ENCODE results near the gene KRTAP2-3. TPM values are rescaled to one million over a fixed set of nuclear protein-coding genes. Genes with fewer than 3 reads are reported as not detected.

KRTAP2-3 gene
- total RNA-seq, 2 donors from 2014 or later = not detected

DNA sequence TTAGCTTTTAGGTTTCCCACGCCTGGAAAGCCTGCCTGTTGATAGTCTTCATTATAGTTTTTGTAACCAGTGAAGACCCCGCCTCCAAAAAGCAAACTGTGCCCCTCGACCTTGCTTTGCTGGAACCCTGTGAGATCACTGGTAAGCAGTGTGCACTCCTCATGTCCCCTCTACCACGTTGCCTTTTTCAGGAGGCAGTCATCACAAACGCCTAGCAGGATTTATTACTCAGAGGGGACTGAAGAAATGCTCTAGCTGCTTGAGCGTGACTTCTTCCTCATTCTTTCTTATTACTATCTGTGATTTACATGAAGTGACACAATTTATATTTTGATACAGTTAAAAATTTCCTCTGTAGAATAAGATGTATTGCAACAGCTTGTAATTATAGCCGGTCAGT, 44.5 kb downstream of the KRTAP2-3 start:
- H3K27me3 ChIP-seq (replicated peaks; ENCODE audit: insufficient read depth) = no peaks in the 10 kb centered on the region
- H3K36me3 ChIP-seq = no peaks in the 10 kb centered on the region
- no peaks in the 10 kb centered on the region for H3K9me3 ChIP-seq
- ATAC-seq (ENCODE audit: insufficient number of reproducible peaks, low FRiP score, low read depth) = no peak
- no peak overlapping the region for H3K27ac ChIP-seq
- TF ChIP-seq, protein P1, sequence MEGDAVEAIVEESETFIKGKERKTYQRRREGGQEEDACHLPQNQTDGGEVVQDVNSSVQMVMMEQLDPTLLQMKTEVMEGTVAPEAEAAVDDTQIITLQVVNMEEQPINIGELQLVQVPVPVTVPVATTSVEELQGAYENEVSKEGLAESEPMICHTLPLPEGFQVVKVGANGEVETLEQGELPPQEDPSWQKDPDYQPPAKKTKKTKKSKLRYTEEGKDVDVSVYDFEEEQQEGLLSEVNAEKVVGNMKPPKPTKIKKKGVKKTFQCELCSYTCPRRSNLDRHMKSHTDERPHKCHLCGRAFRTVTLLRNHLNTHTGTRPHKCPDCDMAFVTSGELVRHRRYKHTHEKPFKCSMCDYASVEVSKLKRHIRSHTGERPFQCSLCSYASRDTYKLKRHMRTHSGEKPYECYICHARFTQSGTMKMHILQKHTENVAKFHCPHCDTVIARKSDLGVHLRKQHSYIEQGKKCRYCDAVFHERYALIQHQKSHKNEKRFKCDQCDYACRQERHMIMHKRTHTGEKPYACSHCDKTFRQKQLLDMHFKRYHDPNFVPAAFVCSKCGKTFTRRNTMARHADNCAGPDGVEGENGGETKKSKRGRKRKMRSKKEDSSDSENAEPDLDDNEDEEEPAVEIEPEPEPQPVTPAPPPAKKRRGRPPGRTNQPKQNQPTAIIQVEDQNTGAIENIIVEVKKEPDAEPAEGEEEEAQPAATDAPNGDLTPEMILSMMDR (IDR thresholded peaks at IDR 0.05) = no peak
- no peaks in the 10 kb centered on the region for H3K4me1 ChIP-seq (ENCODE audit: control insufficient read depth in 1 of 2, low read depth in 2 of 2)
- no peak overlapping the region for H3K4me3 ChIP-seq
- DNase-seq (ENCODE audit: low spot score) = no peak

DNA sequence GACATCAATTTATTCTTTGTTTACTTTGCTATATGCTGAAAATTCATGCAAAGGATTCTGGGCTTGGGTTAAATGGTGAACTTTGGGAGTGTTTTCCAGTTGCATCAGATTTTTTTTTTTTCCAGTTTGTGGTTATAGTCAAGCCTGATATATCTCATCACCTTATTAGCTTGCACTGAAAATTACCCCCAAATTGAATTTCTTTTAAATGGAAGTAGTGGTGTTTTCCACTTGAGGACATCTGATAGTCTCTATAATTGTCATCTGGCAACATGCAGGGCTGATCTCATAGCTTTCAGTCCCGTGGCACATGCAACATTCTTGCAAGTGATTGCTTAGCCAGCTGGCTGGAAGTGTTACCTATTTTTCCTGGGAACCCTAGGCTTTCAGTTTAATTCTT, 46.3 kb downstream of the KRTAP2-3 start:
- DNase-seq (ENCODE audit: low spot score) (no peak), ATAC-seq (ENCODE audit: insufficient number of reproducible peaks, low FRiP score, low read depth) (no peak)
- Histone ChIP-seq H3K4me1 (ENCODE audit: control insufficient read depth in 1 of 2, low read depth in 2 of 2) (no peaks in the 10 kb centered on the region), H3K9me3 (no peaks in the 10 kb centered on the region), H3K27me3 (replicated peaks; ENCODE audit: insufficient read depth) (no peaks in the 10 kb centered on the region), H3K4me3 (no peak overlapping the region), H3K27ac (no peak overlapping the region), H3K36me3 (no peaks in the 10 kb centered on the region)
- TF ChIP-seq, protein P1 (IDR thresholded peaks at IDR 0.05) = no peak

DNA sequence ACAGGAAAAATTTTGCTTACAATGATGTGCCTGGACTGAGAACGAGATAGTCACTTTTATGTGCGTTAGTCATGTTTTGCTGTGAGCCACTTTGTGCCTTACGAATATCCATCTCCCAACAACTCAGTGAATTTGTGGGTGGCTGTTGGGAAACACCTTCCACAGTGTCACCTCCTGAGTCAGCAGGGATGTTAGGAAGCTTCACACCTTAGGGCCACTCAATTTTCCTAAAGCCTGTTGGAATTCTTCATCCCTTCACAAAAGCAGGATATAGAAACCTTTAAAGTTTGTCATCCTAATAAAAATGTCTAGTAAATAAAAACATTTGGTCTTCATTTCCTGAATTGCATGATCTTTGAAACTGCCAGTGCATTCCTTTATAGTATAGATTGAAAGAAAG, 46.7 kb downstream of the KRTAP2-3 start:
- ATAC-seq (ENCODE audit: insufficient number of reproducible peaks, low FRiP score, low read depth) = no peak
- TF ChIP-seq, protein P1 (IDR thresholded peaks at IDR 0.05) = no peak
- no peak overlapping the region for H3K4me3 ChIP-seq
- H3K4me1 ChIP-seq (ENCODE audit: control insufficient read depth in 1 of 2, low read depth in 2 of 2) = no peaks in the 10 kb centered on the region
- no peak for DNase-seq (ENCODE audit: low spot score)
- H3K36me3 ChIP-seq = no peaks in the 10 kb centered on the region
- no peaks in the 10 kb centered on the region for H3K9me3 ChIP-seq
- no peak overlapping the region for H3K27ac ChIP-seq
- no peaks in the 10 kb centered on the region for H3K27me3 ChIP-seq (replicated peaks; ENCODE audit: insufficient read depth)

DNA sequence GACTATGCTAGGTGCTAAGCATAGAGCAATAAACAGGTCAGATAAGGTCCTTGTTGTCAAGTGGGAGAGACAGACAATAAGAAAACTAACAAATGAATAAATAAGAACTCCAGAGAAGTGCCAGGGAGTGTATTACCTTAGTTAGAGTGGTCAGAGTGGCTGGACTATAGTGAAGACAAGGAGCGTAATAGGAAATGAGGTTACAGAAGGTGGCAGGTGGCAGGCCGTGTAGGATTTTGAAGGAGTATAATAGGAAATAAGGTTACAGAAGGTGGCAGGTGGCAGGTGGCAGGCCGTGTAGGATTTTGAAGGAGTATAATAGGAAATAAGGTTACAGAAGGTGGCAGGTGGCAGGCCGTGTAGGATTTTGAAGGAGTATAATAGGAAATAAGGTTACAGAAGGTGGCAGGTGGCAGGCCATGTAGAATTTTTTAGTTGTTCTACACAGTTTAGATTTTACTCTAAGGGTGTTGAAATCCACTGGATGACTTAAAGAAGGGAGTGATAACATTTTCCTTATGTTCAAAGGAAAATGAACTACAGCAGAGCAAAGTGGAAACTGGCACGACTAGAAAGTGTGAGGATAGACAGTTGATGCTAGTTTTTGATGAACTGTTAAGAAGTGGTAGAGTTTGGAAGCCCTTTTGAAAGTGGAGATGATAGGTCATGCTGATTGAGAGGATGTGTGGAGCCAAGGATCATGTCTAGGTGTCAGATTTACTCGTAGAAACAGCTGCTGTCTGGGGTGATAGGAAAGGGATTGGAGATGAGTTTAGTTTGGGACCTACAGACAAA, 47.4 kb downstream of the KRTAP2-3 start:
- H3K4me3 ChIP-seq = no peak overlapping the region
- TF ChIP-seq, protein P1 (IDR thresholded peaks at IDR 0.05) = no peak
- H3K27ac ChIP-seq = no peak overlapping the region
- no peak for ATAC-seq (ENCODE audit: insufficient number of reproducible peaks, low FRiP score, low read depth)
- no peaks in the 10 kb centered on the region for H3K36me3 ChIP-seq
- H3K4me1 ChIP-seq (ENCODE audit: control insufficient read depth in 1 of 2, low read depth in 2 of 2) = no peaks in the 10 kb centered on the region
- no peaks in the 10 kb centered on the region for H3K27me3 ChIP-seq (replicated peaks; ENCODE audit: insufficient read depth)
- H3K9me3 ChIP-seq = no peaks in the 10 kb centered on the region
- no peak for DNase-seq (ENCODE audit: low spot score)

DNA sequence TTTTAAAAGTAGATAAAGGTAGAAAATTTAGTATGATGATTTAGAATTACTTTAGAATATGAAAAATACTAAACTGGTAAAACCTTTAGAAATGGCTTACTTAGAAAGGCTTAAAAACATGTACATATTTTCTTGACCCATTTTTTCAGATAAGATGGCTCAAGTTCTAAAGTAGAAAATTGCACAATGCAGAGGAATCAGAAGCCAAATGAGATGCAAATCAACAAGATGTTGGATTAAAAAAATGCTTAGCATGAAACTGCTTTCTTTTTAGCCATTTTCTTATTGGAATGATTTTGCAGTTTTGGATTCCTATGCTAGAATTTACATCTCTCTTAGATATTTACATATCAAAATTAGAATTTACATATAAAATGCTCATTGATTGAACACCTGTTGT, 49.5 kb downstream of the KRTAP2-3 start:
- Histone ChIP-seq H3K36me3 (no peaks in the 10 kb centered on the region), H3K27ac (no peak overlapping the region), H3K4me1 (ENCODE audit: control insufficient read depth in 1 of 2, low read depth in 2 of 2) (no peaks in the 10 kb centered on the region), H3K9me3 (no peaks in the 10 kb centered on the region), H3K27me3 (replicated peaks; ENCODE audit: insufficient read depth) (no peaks in the 10 kb centered on the region), H3K4me3 (no peak overlapping the region)
- ATAC-seq (ENCODE audit: insufficient number of reproducible peaks, low FRiP score, low read depth) (no peak), DNase-seq (ENCODE audit: low spot score) (no peak)
- TF ChIP-seq, protein P1 (IDR thresholded peaks at IDR 0.05) = no peak

All from thoracic aorta (tissue), 2 donors.